Adipocyte (in vitro differentiated cells): Measurements from ENCODE around the gene MACC1.

Experiments
- DNase-seq: peaks from one replicate; pipeline ENCODE4 v3.0.0-alpha.2; 2015; ENCODE audit warnings: low read depth
- H3K27me3 ChIP-seq: replicated peaks from 2 replicates; pipeline ENCODE4 v1.7.0; 2013; ENCODE audit warnings: mild to moderate bottlenecking, low read length, moderate library complexity; ENCODE audit not compliant: control insufficient read depth, insufficient read depth
- H3K36me3 ChIP-seq: 2 replicates; pipeline ENCODE4 v1.7.0; 2013; ENCODE audit warnings: low read length, mild to moderate bottlenecking, moderate library complexity; ENCODE audit not compliant: control insufficient read depth, insufficient read depth, severe bottlenecking
- H3K4me1 ChIP-seq: 2 replicates; pipeline ENCODE4 v1.7.0; 2013; ENCODE audit warnings: mild to moderate bottlenecking, low read length, moderate library complexity; ENCODE audit not compliant: control insufficient read depth, insufficient read depth
- H3K4me3 ChIP-seq: 2 replicates; pipeline ENCODE4 v1.7.0; 2013; ENCODE audit warnings: mild to moderate bottlenecking, low read length, moderate library complexity
- H3K9ac ChIP-seq: 2 replicates; pipeline ENCODE4 v1.7.0; 2013; ENCODE audit warnings: mild to moderate bottlenecking, low read length, moderate library complexity
- H3K9me3 ChIP-seq: 2 replicates; pipeline ENCODE4 v1.7.0; 2013; ENCODE audit warnings: mild to moderate bottlenecking, low read length, moderate library complexity; ENCODE audit not compliant: control insufficient read depth

MACC1 gene

GRCh38 chr7:20095862-20096261 is 121.3 kb downstream of the MACC1 start:
- Histone ChIP-seq H3K9me3 (peaks cover 5% of the 10 kb centered on the region), H3K9ac (peak overlapping the region; percentile 3), H3K27me3 (no peaks in the 10 kb centered on the region), H3K36me3 (no peaks in the 10 kb centered on the region), H3K4me1 (no peaks in the 10 kb centered on the region), H3K4me3 (no peak overlapping the region)
- DNase-seq = no peak

- Histone ChIP-seq H3K9ac (peak overlapping the region; percentile 3), H3K4me1 (no peaks in the 10 kb centered on the region), H3K36me3 (no peaks in the 10 kb centered on the region), H3K27me3 (no peaks in the 10 kb centered on the region), H3K4me3 (no peak overlapping the region), H3K9me3 (peaks cover 5% of the 10 kb centered on the region)
- DNase-seq = no peak
Measured at GRCh38 chr7:20095436-20095835, 121.7 kb downstream of the MACC1 start.

GRCh38 chr7:20089431-20089830 is 127.8 kb downstream of the MACC1 start:
- no peaks in the 10 kb centered on the region for H3K9me3 ChIP-seq
- peak overlapping the region; percentile 23 for H3K9ac ChIP-seq
- H3K36me3 ChIP-seq = no peaks in the 10 kb centered on the region
- DNase-seq = peak; percentile 69
- peaks cover 18% of the 10 kb centered on the region for H3K4me1 ChIP-seq
- H3K4me3 ChIP-seq = no peak overlapping the region
- H3K27me3 ChIP-seq = no peaks in the 10 kb centered on the region

- DNase-seq = no peak
- Histone ChIP-seq H3K9ac (peak overlapping the region; percentile 21), H3K9me3 (no peaks in the 10 kb centered on the region), H3K36me3 (no peaks in the 10 kb centered on the region), H3K27me3 (no peaks in the 10 kb centered on the region), H3K4me1 (peaks cover 27% of the 10 kb centered on the region), H3K4me3 (peak overlapping the region; percentile 19)
Measured at GRCh38 chr7:20085086-20085485, 132.1 kb downstream of the MACC1 start.
